Frontal cortex (tissue), 4 donors: ENCODE data around the gene NUCB1. TPM values are rescaled to one million over a fixed set of nuclear protein-coding genes. Genes with fewer than 3 reads are reported as not detected.

ENCODE experiments used
- DNase-seq, 2 donors: peaks; one replicate each; pipeline ENCODE4 v3.0.0; 2012; ENCODE audit warnings: low spot score in 2 of 2
- FAIRE-seq: peaks from 2 replicates; lab custom pipeline; 2012; peaks lifted over from hg19 to GRCh38; lab: Jason Lieb, UNC
- small RNA-seq: library from RNA; depleted of rRNA; stranded (forward); fragments of <200 nt; gene quantifications from one replicate; pipeline ENCODE3, GENCODE V24; 2014
- total RNA-seq: library from RNA; depleted of rRNA; stranded (reverse); fragments of >200 nt; gene quantifications from one replicate; pipeline ENCODE4 v1.2.3, GENCODE V29; 2014
- donor health status: control.
- donor health status: control.
- donor health status: control.

Gene NUCB1
- total RNA-seq, 1 donor from 2014 or later: 39.5 TPM

- no peak for DNase-seq
- FAIRE-seq: no peak
Observed at GRCh38 chr19:48969276-48970138, 69.4 kb downstream of the NUCB1 start.

DNA sequence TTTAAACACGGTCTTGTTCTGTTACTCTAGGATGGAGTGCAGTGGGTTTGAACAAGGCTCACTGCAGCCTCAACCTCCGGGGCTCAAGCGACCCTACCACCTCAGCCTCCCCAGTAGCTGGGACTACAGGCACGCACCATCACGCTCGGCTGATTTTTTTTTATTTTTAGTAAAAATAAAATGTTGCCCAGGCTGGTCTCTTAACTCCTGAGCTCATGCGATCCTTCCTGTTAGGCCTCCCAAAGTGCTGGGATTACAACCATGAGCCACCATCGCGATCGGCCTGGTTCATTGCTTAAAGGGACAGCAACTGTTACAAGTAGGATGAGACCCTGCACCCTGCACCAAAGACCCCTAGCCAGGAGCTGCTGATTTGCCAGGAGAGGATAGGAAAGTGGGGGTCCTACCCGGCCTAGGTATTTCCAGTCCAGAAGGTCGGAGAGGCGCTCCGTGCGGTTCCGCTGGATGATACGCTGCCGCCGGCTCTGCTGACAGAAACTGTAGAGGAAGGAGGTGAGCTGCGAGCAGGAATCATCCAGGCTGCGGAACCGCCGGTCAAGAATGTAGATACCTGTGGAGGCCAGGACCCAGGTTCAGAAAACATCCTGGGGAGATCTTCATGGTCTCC is 70.1 kb downstream of the NUCB1 start:
- FAIRE-seq (no peak), DNase-seq (no peak)

DNA sequence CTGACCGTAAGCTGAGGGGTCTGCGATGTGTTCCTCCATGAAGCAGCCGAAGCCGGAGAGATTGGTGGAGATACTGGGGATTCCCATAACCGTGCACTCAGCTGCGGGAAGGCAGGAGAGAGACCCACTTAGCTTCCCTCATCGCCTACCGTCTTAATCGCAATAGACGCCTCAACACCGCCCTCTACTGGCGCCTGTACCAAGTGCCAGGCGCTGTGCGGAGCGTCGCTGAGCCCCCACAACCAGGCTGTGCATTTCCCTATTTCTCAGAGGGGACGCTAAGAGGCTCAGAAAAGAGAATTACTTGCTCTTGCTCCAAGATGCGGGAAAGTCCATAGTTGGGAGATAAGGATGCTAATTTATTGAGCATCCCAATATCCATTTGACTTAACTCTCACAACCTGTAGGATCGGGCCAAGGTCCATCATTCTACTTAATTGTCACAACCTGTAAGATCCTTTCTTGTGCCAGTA is 70.8 kb downstream of the NUCB1 start:
- peak in 1 of 2 donors; percentile 72 for DNase-seq
- FAIRE-seq: no peak

Small RNA genes within 50 kb of the gene (small RNA-seq; reads per million reads assigned to genes)
- gene AC026803.1: not detected

Other genes starting within 250 kb of the NUCB1 start
- not detected for gene NTN5, start 227.3 kb upstream of the NUCB1 start, total RNA-seq
- under 0.01 TPM for gene FUT2, start 204.3 kb upstream of the NUCB1 start, total RNA-seq
- gene MAMSTR, start 180.6 kb upstream of the NUCB1 start, total RNA-seq: 0.41 TPM
- gene RASIP1, start 159.7 kb upstream of the NUCB1 start, total RNA-seq: 2.9 TPM
- not detected for gene IZUMO1, start 153.4 kb upstream of the NUCB1 start, total RNA-seq
- gene FUT1, start 147.7 kb upstream of the NUCB1 start, total RNA-seq: 0.82 TPM
- gene FGF21, start 144.8 kb upstream of the NUCB1 start, total RNA-seq: not detected
- gene BCAT2, start 89.3 kb upstream of the NUCB1 start, total RNA-seq: 11.4 TPM
- gene HSD17B14, start 63.8 kb upstream of the NUCB1 start, total RNA-seq: 1.2 TPM
- 1.6 TPM for gene PLEKHA4, start 31.7 kb upstream of the NUCB1 start, total RNA-seq
- gene PPP1R15A, start 27.9 kb upstream of the NUCB1 start, total RNA-seq: 23.6 TPM
- gene TULP2, start 1.6 kb upstream of the NUCB1 start, total RNA-seq: under 0.01 TPM
- gene DHDH, start 33.4 kb downstream of the NUCB1 start, total RNA-seq: not detected
- gene BAX, start 54.6 kb downstream of the NUCB1 start, total RNA-seq: 9.4 TPM
- 713 TPM for gene FTL, start 65.0 kb downstream of the NUCB1 start, total RNA-seq
- 12.6 TPM for gene GYS1, start 93.0 kb downstream of the NUCB1 start, total RNA-seq
- gene RUVBL2, start 93.6 kb downstream of the NUCB1 start, total RNA-seq: 121 TPM
- gene LHB, start 116.8 kb downstream of the NUCB1 start, total RNA-seq: not detected
- gene CGB3, start 124.0 kb downstream of the NUCB1 start, total RNA-seq: not detected
- gene CGB2, start 131.6 kb downstream of the NUCB1 start, total RNA-seq: not detected
- gene CGB1, start 136.6 kb downstream of the NUCB1 start, total RNA-seq: not detected
- gene CGB5, start 143.5 kb downstream of the NUCB1 start, total RNA-seq: not detected
- gene CGB8, start 148.8 kb downstream of the NUCB1 start, total RNA-seq: not detected
- not detected for gene CGB7, start 157.4 kb downstream of the NUCB1 start, total RNA-seq
- gene NTF4, start 164.5 kb downstream of the NUCB1 start, total RNA-seq: not detected
- gene KCNA7, start 172.4 kb downstream of the NUCB1 start, total RNA-seq: not detected
- 99.5 TPM for gene SNRNP70, start 185.1 kb downstream of the NUCB1 start, total RNA-seq
- 31.0 TPM for gene LIN7B, start 214.1 kb downstream of the NUCB1 start, total RNA-seq
- gene C19orf73, start 218.8 kb downstream of the NUCB1 start, total RNA-seq: 1.2 TPM
- gene PPFIA3, start 219.2 kb downstream of the NUCB1 start, total RNA-seq: 47.7 TPM